HG02970 (cell line): ENCODE results near the gene GAS7.

Experiments
- ATAC-seq: cut with Tn5 transposase; IDR thresholded peaks from one replicate; pipeline ENCODE4 v1.9.1; 2021; ENCODE audit warnings: mild to moderate bottlenecking, moderate library complexity, moderate number of reproducible peaks; ENCODE audit not compliant: unreplicated experiment, low FRiP score

GAS7 gene

DNA sequence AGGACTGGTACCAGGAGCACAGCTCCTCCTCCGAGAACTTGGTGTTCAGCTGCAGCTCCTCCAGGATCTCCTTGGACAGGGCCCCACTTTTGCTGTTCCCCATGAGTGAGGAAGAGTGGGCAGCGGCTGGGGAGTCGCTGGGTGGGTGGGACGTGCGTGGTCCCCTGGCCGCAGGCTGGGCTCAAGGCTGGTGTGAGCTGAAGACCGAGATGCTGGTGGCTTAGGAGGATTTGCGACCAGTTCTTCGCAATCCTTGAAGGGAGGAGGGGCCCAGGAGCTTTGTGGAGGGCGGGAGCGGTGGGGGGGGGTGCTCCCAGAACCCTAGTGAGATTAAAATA, 293.4 kb downstream of the GAS7 start, which contains the start of gene RCVRN:
RCVRN (minus strand) TSS at position 194 of the 338 bp plus-strand sequence; CDS start at position 103, 91 bp downstream.
- ATAC-seq = no peak

DNA sequence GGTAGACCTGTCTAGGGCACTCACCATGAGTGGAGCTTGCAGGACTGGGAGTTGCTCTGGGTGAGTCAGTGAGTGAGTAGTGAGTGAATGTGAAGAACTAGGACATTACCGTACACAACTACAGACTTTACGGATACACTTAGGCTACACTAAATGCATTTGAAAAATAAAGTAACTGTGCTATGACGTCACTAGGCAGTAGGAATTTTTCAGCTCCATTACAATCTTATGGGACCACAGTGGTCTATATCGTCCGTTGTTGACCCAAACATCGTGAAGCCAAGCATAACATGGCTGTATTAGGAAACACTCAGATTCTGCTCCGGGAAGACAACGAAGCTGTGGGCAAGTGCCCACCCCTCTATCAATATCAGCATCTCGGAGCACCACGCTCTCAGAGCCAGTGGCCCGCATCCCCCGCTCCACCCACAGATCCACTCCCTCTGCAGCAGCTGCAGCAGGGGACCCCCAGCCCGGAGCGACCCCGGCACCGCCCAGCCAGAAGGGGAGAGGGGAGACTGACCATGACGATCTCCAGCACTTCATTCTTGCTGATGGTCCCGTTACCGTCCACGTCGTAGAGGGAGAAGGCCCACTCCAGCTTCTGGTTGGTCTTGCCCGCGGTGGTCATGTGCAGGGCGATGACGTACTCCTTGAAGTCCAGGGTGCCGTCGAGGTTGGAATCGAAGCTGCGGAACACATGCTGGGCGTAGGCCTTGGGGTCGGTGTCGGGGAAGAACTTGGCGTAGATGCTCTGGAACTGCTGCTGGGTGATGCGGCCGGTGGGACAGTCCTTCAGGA, 293.9 kb downstream of the GAS7 start:
- no peak for ATAC-seq

DNA sequence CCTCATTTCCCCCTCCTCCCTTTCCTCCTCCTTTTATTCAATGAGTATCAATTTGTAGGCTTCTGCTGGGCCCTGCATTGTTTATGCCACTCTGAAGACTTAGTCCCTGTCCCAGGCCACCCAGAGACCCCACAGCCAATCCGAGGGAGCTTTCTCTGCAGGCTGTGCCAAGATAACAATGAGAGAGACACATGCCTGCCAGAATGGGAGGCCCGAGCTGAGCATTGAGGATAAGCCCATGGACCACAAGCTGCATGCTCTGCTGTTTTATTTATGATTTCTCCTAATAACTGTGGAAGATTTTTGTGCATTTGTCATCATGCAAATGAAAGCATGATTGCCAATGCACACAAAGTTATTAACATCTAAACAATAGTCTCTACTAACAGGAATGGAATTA, 296.3 kb downstream of the GAS7 start:
- ATAC-seq = no peak

DNA sequence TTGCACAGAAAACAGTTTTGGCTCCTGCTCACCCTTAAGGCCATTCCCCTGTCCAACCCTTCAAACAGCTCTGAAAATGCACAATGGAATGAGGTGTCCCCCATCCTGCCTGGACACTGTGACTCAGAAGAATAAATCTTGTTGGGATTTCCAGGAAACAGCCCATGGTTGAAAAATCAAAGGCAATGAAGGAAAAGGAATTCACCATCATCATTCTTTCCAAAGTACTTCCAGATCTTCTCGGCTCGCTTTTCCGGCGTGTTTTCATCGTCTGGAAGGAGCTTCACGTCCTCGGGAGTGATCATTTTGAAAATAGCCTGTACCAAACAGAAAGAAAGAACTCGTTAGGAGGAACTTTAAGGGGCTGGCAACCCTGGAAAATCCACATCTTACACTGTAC, 297.6 kb downstream of the GAS7 start:
- no peak for ATAC-seq

DNA sequence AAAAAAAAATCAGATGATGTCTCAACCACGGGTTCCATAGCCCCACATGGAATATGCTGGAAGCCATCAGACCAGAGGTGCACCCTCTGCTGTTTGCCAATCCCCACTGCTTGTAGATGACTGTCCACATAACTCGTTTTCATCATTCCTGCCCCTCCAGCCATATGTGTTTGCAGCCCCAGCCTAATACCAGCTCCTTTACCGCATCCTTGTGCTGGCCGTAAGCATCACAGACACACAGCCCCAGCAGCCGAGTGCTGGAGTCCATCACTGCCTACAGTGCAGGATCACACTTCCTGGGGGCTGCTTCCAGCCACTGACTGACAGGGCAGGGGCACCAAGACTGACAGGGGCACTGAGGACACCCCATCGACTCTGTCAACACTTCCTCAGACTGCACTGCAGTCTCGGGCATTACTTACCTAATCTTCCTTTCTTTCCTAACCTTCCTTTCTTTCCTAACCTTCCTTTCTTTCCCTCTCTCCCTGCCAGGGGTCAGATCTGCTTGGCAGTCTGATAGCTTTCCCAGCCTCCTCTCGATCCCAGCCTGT, 298.3 kb downstream of the GAS7 start:
- ATAC-seq = no peak

DNA sequence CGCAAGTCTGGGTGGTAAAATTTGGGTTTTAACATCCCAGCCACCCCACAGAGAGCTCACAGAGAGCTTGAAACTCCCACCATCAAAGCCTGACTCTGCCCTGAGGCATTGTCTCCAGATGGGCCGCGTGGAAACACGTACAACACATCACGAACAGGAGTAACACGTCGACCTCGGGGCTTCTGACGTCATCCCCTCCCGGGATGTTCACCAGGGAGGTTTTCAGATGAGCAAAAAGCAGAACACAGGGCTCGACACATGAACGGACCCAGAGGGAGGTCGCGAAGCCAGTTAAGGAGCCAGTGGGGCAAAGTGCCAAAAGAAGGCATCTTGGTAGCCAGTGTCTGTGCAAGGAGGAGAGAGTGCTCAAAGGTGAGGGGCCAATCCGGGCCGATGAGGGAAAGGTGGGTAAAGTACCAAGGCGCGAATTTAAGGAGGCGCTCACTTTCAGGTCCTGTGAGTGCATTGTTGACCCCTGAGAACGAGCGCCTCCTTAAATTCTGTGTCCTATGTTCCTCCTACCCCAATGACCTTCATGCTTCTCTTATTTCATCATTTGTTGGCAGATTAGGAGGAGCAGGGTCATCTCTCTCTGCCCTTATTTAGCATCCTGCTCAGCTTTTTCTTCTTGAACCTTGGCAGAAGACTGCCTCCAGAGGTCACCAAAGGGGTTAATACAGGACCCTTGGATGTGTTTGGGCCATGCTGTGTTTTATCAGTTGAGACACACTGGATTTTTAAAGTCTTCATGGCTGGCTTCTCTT, 298.9 kb downstream of the GAS7 start:
- no peak for ATAC-seq

DNA sequence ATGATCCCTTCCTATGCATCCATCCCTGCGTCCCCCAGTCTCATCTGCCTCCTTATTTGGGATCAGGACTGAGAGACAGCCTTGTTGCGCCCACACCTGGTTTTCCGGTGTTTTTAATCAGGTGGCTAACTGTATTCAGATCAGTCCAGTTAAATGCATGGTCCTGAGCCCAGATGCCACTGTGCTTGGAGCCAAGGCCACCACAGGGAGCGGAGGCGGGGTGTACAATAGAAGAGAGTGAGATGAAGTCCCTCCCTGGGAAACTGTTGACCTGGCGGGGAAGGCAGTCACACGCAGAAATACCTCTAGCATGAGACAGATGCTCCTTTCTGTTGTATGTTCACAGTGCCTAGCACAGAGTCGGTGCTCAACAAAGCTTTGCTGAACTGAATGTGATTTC, 299.6 kb downstream of the GAS7 start:
- ATAC-seq = no peak

DNA sequence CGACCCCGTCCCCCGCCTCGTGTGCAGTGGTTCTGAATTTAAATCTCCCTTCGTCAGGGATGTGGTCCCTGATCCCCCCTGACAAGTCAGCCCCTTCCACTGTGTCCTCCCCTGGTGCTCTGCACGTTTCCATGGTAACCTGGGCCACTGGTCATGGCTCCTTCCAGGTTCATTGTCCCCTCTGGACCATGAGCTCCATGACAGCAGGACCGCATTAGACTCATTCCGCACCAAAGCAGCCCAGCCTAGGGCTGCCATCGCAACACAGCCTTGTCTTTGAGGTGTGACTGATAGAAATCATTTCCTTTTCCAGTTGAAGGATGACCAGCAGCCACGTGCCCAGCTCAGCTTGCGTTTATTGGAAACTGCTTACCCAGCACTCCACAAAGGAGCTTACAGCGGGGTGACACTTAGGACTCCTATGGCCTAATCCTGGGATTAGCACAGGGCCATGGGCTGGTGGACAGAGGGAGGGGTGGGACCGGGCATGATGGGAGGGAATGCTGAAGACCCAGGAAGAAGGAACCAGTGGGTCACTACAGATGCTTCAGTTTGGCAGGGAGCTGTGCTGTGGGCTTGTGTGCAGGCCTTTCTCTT, 300.9 kb downstream of the GAS7 start:
- ATAC-seq = no peak

DNA sequence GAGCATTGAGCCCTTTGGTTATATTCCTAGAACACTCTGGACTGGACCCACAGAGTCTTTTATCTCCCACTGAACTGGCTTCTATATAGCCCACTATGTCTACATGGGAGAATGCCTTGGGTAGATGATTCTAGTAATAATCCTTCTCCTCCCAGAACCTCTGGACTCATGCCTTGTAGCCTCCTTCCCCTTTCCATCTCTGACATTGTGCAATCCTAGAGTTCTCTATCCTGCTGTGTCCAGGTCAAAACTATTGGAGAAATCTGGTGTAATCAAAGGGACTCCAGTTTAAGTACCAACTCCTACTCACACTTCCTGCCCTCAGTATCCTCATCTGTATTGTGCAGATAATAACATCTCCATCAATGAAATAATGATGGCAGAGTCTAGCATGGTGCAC, 302.5 kb downstream of the GAS7 start:
- no peak for ATAC-seq

DNA sequence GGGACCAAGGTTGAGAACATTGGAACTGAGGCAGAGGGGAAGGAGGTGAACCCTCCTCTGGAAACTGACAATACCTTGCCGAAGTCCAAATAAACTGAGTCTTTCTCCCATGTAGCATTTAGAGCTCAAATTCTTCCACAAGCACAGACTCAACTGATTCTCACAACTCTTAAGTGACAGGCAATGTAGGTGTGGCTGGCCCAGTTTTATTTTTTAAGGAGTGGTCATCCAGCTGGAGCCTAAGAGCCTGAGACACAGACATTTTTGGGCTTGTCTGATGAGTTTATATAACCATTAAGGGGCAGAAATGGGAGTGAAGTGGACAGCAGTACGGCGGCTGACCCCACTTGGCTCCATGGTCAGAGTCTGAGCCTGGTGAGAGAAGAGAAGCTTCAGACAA, 304.2 kb downstream of the GAS7 start:
- ATAC-seq = no peak

DNA sequence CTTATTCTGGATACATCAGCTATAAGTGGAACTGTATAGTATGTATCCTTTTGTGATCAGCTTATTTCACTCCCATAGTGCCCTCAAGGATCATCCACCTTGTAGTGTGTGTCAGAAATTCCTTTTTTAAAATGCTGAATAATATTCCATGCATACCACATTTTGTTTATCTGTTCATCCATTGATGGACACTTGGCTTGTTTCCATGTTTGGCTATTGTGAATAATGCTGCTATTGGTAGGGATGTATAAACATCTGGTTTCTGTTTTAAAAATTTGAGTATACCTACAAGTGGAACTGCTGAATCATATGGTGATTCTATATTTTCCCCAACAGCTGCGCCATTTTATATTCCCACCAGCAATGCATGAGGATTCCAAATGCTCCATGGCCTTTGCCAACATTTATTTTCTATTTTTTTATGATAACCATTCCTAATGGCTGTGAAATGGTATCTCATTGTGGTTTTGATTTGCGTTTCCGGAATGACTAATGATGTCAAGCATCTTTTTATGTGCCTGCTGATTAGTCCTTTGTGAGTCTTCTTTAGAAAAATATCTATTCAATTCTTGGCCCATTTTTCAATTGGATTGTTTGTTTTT, 304.9 kb downstream of the GAS7 start:
- no peak for ATAC-seq

DNA sequence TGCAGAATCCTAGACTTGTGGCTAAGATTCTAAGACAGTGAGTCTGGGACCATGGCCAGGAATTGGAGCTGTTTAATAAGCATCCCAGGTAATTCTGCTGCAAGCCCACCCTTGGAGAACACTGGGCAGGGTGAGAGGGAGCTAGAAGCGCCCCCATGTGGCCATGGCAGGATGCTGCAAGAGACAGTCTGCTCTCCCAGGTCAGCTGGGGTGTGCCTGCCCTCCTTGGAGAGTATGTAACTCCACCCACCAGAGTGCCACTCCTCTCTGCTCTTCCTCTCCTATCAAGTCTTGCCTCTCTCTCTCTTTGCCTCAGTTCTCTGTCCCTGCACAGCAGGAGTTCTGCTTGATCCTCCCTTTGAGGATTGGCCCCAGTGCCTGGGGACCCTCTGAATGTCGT, 308.3 kb downstream of the GAS7 start:
- no peak for ATAC-seq

DNA sequence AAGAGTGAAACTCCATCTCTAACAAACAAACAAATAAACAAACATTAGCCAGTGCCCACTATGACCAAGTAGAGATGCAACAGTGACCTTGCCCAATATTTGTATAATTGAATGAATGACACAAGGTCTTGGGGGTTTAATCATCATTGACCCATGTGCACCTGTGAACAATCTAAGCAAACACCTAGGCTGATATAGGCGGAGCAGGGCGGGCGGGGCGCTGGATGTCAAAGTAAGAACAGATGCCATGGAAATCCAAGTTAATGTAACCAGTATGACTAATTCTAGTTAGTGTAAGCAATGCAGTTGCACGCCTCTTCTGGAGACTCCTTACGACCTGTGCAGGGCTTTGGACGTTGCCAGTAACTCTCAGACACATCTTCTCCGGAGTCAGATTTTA, 310.9 kb downstream of the GAS7 start:
- no peak for ATAC-seq

DNA sequence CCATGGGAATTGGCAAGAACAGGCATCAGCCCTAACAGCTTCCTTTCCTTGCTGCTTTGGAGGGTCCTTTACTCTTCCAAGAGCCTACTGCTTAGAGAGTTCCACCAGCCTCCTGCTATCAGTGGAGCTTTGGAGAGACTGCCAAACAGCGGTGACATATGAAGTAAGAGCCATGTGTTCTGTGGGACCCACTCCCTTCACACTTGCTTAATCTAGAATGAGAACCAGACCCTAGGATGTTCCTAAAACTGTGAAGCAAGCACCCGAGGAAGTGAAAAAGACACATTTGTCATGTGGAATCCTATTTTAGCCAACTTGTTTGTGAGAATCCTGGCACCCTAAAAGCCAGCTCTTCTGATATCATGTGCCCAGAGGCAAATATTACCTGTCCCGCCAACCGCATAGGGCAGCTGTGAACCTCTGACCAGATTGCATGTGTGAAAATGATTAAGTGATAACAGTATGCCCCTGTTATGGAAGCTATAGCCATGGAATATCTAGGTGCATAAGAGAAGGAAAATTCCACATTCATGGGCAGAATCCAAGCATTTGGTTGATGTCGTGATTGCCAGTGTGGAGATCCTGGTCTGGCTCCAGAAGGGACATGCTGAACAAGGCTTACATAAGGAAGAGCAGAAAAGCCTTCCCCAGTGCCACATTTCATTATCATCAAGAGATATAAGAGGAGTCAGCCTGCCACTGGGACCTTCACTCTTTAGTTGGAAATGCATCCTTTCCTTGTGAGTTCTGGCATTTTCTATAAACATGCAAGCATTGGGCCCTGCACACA, 312.1 kb downstream of the GAS7 start:
- no peak for ATAC-seq

DNA sequence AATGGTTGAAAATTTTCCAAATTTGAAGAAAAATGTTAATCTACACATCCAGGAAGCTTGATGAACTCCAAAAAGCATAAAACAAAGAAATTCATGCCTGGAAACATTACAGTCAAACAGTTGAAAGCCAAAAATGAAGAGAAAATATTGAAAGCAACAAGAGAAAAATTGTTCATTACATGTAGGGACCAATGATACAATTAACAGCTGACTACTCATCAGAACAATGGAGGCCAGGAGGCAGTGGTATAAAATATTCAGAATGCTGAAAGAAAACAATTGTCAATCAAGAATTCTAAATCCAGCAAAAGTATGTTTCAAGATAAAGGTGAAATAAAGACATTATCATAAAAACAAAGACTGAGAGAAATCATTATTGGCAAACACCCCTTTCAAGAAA, 315.0 kb downstream of the GAS7 start:
- ATAC-seq = no peak

DNA sequence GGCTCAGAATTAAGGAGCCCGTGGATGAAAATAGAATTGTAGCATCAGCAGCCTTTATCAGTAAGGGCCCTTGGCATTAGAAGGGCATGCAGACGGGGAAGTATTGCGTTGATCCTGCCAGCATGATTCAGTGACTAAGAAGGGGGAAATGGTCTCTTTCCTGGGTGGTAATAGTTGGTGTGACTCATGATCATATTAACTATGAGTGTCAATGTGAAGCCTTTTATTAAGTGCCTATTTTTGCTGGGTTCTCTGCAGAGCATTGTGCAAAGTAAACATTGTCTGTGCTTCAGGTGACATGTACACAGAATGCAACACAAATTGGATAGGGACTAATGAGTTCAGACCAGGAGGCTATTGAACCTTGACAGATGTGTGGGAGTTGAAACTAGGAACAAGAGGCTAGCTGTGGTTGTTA, 317.8 kb downstream of the GAS7 start:
- ATAC-seq = no peak

DNA sequence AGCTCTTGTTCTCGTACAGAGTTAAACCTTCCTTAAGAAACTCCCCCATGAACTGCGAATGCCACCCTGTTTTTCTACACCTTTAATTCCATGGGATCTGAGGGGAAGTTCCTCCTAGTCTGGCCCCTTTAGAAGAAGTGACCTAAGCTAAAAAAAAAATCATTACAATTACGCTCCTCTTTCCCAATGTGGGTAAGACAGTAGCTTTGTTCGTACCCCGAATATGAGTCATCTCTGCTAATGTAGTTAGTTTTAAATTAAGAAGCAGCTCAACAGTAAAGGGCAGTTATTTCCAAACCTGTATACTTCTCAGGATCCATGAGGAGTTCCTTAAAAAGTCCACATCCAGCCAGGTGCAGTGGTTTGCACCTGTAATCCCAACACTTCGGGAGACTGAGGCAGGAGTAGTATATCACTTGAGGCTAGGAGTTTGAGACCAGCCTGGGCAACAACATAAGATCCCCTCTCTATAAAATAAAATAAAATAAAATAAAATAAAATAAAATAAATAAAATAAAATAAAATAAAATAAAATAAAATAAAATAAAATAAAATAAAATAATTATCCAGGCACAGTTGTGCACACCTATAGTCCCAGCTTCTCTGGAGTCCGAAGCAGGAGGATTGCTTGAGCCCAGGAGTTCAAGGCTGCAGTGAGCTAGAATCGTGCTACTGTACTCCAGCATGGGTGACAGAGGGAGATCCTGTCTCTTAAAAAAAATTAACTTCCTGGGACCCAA, 319.4 kb downstream of the GAS7 start:
- no peak for ATAC-seq

DNA sequence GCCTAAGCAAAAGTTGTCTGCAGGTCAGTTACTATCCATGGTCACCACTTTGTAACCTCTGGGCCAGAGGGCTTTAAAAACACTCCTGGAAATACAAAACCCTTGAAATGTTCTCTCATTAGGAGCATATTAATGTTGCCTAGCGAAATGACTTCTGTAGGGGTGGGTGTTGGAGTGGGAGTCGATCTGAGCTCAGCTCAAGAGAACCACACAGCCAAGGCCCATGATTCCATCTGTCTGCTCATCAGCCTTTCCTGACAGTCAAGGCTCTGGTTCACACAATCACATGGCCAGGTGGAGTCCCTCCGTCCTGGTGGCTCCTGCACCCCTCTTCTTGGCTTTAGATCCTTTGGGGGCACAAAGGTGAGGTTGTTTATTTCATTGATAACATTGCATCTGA, 320.1 kb downstream of the GAS7 start:
- no peak for ATAC-seq

DNA sequence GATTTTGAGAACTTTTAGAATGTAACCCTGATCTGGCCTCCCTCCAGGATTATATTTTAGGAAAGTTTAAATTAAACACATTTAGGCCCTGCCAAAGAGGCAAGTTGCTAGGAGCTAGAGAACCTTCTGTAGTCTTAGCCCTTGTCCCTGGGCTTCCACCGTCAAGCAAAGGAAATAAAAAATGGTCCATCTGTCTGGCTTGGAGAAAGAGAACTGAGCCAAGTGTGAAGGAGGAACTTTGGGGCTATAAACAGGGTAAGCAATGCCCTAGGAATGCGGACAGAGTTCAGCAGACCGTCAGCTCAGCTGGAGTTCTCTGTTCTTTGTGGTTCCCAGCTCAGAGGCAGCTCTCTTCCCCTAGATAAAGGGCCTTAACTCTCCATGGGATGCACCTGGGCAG, 323.0 kb downstream of the GAS7 start:
- ATAC-seq = no peak
